GM19463 (cell line): Measurements from ENCODE around the gene SLC27A1.
"Not testable (repeated sequence)": the region's sequence is repeated elsewhere in the genome, so short reads cannot be mapped to it uniquely, and the experiment has no call there.

Experiments used
- ATAC-seq: cut with Tn5 transposase; IDR thresholded peaks from one replicate; pipeline ENCODE4 v1.9.1; 2021; ENCODE audit warnings: mild to moderate bottlenecking, moderate library complexity; ENCODE audit not compliant: unreplicated experiment

The SLC27A1 gene

GRCh38 chr19:17456127-17456526 lies 14.2 kb upstream of the SLC27A1 start:
- ATAC-seq = no peak

- no peak for ATAC-seq
These were observed 12.7 kb upstream of the SLC27A1 start for GRCh38 chr19:17457616-17458015.

- ATAC-seq = no peak
These were observed 11.4 kb upstream of the SLC27A1 start for GRCh38 chr19:17458970-17459369.

GRCh38 chr19:17460372-17461230 lies 9.7 kb upstream of the SLC27A1 start, which contains the start of gene NXNL1:
NXNL1 (minus strand) TSS chr19:17460926; CDS start chr19:17460869, 57 bp downstream.
- no peak for ATAC-seq

GRCh38 chr19:17466487-17466850 lies 3.9 kb upstream of the SLC27A1 start:
- no peak for ATAC-seq

- ATAC-seq = no peak
These were observed 2.6 kb upstream of the SLC27A1 start for GRCh38 chr19:17467471-17468301.

GRCh38 chr19:17468302-17469091 lies 1.8 kb upstream of the SLC27A1 start:
- ATAC-seq = no peak

- ATAC-seq = no peak
These were observed 1.2 kb upstream of the SLC27A1 start for GRCh38 chr19:17469092-17469480.

GRCh38 chr19:17469481-17470067 lies 750 bp upstream of the SLC27A1 start:
- ATAC-seq = peak; percentile 46

GRCh38 chr19:17471410-17472125 lies 1.2 kb downstream of the SLC27A1 start:
- no peak for ATAC-seq

GRCh38 chr19:17473041-17473440 lies 2.7 kb downstream of the SLC27A1 start:
- no peak for ATAC-seq

- not testable (repeated sequence) for ATAC-seq
These were observed 4.8 kb downstream of the SLC27A1 start for GRCh38 chr19:17475011-17475540.

- ATAC-seq = no peak
These were observed 5.3 kb downstream of the SLC27A1 start for GRCh38 chr19:17475541-17476115.

- no peak for ATAC-seq
These were observed 9.0 kb downstream of the SLC27A1 start for GRCh38 chr19:17479325-17479791.

- no peak for ATAC-seq
These were observed 11.7 kb downstream of the SLC27A1 start for GRCh38 chr19:17481986-17482385.

- ATAC-seq = no peak
These were observed 12.7 kb downstream of the SLC27A1 start for GRCh38 chr19:17482877-17483604.

GRCh38 chr19:17483605-17484002 lies 13.3 kb downstream of the SLC27A1 start:
- ATAC-seq = no peak

- no peak for ATAC-seq
These were observed 14.3 kb downstream of the SLC27A1 start for GRCh38 chr19:17484520-17485185.
